ENCODE data around the gene SLC32A1. TPM values are rescaled to one million over a fixed set of nuclear protein-coding genes. Genes with fewer than 3 reads are reported as not detected.

Gene SLC32A1
- total RNA-seq, 1 donor from 2014 or later, result not detected

DNA sequence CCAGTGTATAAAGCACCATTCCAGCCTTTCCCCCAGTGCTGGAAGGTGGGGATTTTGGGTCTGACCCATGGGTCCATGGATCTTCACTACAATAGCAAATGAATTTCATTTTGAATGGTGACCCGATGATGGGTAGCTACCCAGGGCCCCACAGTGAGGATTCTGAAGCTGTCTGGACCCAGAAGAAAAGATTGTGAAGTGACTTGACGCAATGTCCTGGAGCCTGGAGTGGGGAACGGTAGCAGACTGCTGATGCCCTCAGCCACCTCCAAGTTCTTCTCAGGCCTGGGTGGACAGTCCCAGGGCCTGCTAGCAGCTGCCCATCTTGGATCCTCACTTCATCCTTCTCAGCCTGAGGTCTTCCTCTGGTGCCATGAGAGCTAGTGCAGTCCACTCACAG, 23.4 kb upstream of the SLC32A1 start:
- no peaks in the 10 kb centered on the region for H3K9me3 ChIP-seq (replicated peaks)
- H3K4me1 ChIP-seq, result no peaks in the 10 kb centered on the region
- H3K36me3 ChIP-seq, result no peaks in the 10 kb centered on the region
- TF ChIP-seq, protein P1, sequence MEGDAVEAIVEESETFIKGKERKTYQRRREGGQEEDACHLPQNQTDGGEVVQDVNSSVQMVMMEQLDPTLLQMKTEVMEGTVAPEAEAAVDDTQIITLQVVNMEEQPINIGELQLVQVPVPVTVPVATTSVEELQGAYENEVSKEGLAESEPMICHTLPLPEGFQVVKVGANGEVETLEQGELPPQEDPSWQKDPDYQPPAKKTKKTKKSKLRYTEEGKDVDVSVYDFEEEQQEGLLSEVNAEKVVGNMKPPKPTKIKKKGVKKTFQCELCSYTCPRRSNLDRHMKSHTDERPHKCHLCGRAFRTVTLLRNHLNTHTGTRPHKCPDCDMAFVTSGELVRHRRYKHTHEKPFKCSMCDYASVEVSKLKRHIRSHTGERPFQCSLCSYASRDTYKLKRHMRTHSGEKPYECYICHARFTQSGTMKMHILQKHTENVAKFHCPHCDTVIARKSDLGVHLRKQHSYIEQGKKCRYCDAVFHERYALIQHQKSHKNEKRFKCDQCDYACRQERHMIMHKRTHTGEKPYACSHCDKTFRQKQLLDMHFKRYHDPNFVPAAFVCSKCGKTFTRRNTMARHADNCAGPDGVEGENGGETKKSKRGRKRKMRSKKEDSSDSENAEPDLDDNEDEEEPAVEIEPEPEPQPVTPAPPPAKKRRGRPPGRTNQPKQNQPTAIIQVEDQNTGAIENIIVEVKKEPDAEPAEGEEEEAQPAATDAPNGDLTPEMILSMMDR (IDR thresholded peaks at IDR 0.05; ENCODE audit: borderline replicate concordance), result no peak
- intact Hi-C loops (cut with micrococcal nuclease), result no loop called here
- DNase-seq, result no peak
- peaks cover 96% of the 10 kb centered on the region for H3K27me3 ChIP-seq (ENCODE audit: low read depth)
- no peak overlapping the region for H3K4me3 ChIP-seq
- H3K27ac ChIP-seq (replicated peaks), result no peak overlapping the region

DNA sequence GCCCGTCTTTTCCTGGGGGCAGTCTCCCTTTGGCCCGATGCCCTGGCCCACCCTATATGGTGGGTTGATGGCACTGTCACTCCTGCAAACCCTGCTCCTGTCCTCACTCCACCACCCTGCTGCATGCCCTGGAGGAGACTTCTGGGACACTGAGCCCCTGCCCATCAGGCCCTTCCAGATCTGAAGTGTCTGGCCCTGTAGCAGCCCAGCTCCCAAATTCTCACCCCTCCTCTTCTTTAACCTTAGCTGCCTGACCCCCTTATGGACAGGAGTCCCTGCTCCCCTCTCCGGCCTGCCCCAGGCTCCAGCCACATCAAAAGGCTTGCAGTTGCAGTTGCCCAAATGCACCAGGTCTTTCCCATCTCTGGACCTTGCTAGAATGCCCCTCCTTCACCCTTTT, 20.8 kb upstream of the SLC32A1 start:
- intact Hi-C loops (cut with micrococcal nuclease), result no loop called here
- H3K27ac ChIP-seq (replicated peaks), result no peak overlapping the region
- H3K27me3 ChIP-seq (ENCODE audit: low read depth), result peaks cover 97% of the 10 kb centered on the region
- no peaks in the 10 kb centered on the region for H3K4me1 ChIP-seq
- H3K9me3 ChIP-seq (replicated peaks), result no peaks in the 10 kb centered on the region
- H3K36me3 ChIP-seq, result no peaks in the 10 kb centered on the region
- TF ChIP-seq, protein P1 (IDR thresholded peaks at IDR 0.05; ENCODE audit: borderline replicate concordance), result no peak
- DNase-seq, result no peak
- no peak overlapping the region for H3K4me3 ChIP-seq

DNA sequence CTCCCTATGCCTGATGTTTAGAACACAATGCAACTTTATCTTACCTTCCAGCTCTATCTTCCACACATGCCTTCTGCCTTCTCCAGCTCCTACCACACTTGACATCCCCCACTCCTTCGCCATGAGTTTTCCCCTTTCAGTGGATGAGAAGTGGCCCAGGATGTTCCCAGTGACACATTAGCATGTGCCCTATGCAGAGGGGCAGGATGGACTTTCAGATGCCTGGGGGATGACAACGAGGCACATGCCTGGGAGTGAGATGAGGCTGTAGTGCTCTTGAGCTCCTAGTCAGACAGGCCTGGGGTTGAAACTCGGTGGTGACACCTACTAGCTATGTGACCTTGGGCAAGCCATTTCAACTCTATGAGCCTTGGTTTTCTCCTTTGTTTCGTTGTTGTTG, 20.1 kb upstream of the SLC32A1 start:
- Histone ChIP-seq H3K9me3 (replicated peaks) (no peaks in the 10 kb centered on the region), H3K4me1 (no peaks in the 10 kb centered on the region), H3K27ac (replicated peaks) (no peak overlapping the region), H3K36me3 (no peaks in the 10 kb centered on the region), H3K4me3 (no peak overlapping the region), H3K27me3 (ENCODE audit: low read depth) (peaks cover 96% of the 10 kb centered on the region)
- TF ChIP-seq, protein P1 (IDR thresholded peaks at IDR 0.05; ENCODE audit: borderline replicate concordance), result no peak
- DNase-seq, result no peak
- intact Hi-C loops (cut with micrococcal nuclease), result no loop called here

DNA sequence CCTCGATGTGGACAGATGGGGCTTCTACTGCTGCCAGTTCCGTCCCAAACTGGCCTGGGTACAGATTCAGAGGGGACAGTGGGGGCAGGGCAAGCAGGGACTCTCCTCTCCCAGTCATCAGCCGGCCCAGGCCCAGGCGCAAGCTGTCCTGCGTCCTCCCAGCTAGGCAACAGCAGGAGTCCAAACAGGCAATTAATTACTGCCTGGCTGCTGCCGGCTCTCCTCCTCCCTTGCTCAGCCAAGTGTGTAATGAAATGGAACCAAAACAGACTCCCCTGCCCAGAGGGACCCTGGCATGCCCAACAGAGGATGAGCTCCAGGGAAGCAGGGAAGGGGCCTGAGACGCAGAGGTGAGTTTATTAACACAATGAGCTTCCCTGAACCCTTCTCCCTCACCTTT, 17.8 kb upstream of the SLC32A1 start:
- Histone ChIP-seq H3K4me1 (no peaks in the 10 kb centered on the region), H3K4me3 (no peak overlapping the region), H3K27me3 (ENCODE audit: low read depth) (peaks cover 95% of the 10 kb centered on the region), H3K9me3 (replicated peaks) (no peaks in the 10 kb centered on the region), H3K36me3 (no peaks in the 10 kb centered on the region), H3K27ac (replicated peaks) (no peak overlapping the region)
- no peak for DNase-seq
- intact Hi-C loops (cut with micrococcal nuclease), result no loop called here
- TF ChIP-seq, protein P1 (IDR thresholded peaks at IDR 0.05; ENCODE audit: borderline replicate concordance), result no peak

DNA sequence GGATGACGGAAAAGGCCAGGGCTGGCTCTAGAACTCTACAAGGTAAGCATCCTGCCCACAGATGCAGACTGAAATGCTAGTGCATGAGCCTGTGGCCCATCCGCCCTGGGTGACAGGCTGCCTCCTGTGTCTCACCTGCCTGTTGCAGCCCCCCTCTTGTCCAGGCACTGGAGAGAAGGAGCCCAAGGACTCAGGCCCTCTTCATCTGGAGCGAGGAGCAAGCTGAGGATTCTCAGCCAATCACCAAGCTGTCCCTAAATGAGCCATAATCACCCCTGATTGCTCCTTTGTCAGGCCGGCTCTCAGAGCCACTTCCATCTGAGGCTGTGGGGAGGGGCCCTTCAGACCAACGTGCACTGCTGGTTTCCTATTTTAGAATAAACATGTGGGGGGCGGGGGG, 10.0 kb upstream of the SLC32A1 start:
- TF ChIP-seq, protein P1 (IDR thresholded peaks at IDR 0.05; ENCODE audit: borderline replicate concordance), result no peak
- Histone ChIP-seq H3K4me3 (no peak overlapping the region), H3K27me3 (ENCODE audit: low read depth) (peaks cover 100% of the 10 kb centered on the region), H3K9me3 (replicated peaks) (no peaks in the 10 kb centered on the region), H3K36me3 (no peaks in the 10 kb centered on the region), H3K4me1 (no peaks in the 10 kb centered on the region), H3K27ac (replicated peaks) (no peak overlapping the region)
- DNase-seq, result no peak
- intact Hi-C loops (cut with micrococcal nuclease), result no loop called here

GRCh38 chr20:38715646-38716045, 8.6 kb upstream of the SLC32A1 start:
- H3K27me3 ChIP-seq (ENCODE audit: low read depth), result peaks cover 100% of the 10 kb centered on the region
- H3K4me3 ChIP-seq, result no peak overlapping the region
- no peak for DNase-seq
- no peak overlapping the region for H3K27ac ChIP-seq (replicated peaks)
- TF ChIP-seq, protein P1 (IDR thresholded peaks at IDR 0.05; ENCODE audit: borderline replicate concordance), result no peak
- no peaks in the 10 kb centered on the region for H3K36me3 ChIP-seq
- intact Hi-C loops (cut with micrococcal nuclease), result no loop called here
- H3K9me3 ChIP-seq (replicated peaks), result no peaks in the 10 kb centered on the region
- no peaks in the 10 kb centered on the region for H3K4me1 ChIP-seq

All from left ventricle myocardium inferior (tissue), 1 donor.